IPS DF 6.9 (cell line): ENCODE data around the gene PKP1.

Source experiments
- DNase-seq: peaks from one replicate; pipeline ENCODE4 v3.0.0-alpha.2; 2013; ENCODE audit warnings: low read depth, low spot score
- H3K27ac ChIP-seq: one replicate; pipeline ENCODE4 v1.5.1; 2013; ENCODE audit warnings: low read length, control low read depth
- H3K27me3 ChIP-seq: 2 replicates; pipeline ENCODE4 v1.6.1; 2013; ENCODE audit warnings: mild to moderate bottlenecking, low read length; ENCODE audit not compliant: control insufficient read depth, insufficient read depth
- H3K36me3 ChIP-seq: 2 replicates; pipeline ENCODE4 v1.6.1; 2013; ENCODE audit warnings: low read length; ENCODE audit not compliant: control insufficient read depth, insufficient read depth
- H3K4me1 ChIP-seq: 2 replicates; pipeline ENCODE4 v1.6.1; 2013; ENCODE audit warnings: low read length; ENCODE audit not compliant: control insufficient read depth, insufficient read depth
- H3K4me3 ChIP-seq: 2 replicates; pipeline ENCODE4 v1.5.1; 2013; ENCODE audit warnings: mild to moderate bottlenecking, low read length
- H3K9me3 ChIP-seq: 2 replicates; pipeline ENCODE4 v1.6.1; 2013; ENCODE audit warnings: low read length, inconsistent platforms; ENCODE audit not compliant: control insufficient read depth, insufficient read depth
- WGBS: extraction: QIAGEN DNeasy Blood & Tissue Kit; methylation state at CpG from one replicate; pipeline ENCODE4 v1.1.7; 2013; ENCODE audit warnings: mixed read lengths, missing lambda C conversion rate; ENCODE audit not compliant: insufficient read length, insufficient coverage; 5-methylcytosine and 5-hydroxymethylcytosine counted together

PKP1 gene

DNA sequence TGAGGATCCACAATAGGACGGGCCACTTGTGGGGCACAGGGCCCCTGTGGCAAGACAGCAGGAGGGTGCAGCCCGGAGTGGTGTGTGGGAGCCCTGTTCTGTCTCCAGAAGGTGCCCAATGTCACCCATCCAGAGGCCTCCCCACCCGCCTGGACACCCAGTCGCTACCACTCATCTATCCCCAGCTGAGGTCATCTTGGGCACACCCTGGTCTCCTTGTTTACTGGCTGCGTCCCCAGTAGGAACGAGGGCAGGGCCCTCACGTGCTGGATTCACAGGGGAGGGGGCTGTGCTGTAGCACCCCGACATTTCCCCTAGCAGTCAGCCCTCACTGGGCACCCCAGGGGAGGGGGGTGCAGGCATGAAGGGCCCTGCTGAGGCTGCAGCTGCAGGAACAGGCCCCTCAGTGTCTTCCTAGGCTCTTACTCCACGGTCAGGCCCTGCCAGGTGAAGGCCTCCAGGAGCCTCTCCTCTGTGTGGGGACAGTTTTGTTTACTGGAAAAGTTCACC is 96.5 kb downstream of the PKP1 start:
- Histone ChIP-seq H3K36me3 (peaks cover 4% of the 10 kb centered on the region; the same call in 1 of the 2 replicates), H3K27me3 (no peaks in the 10 kb centered on the region), H3K4me1 (peaks cover 21% of the 10 kb centered on the region), H3K4me3 (no peak overlapping the region), H3K9me3 (no peaks in the 10 kb centered on the region), H3K27ac (no peak overlapping the region)
- no CpG with 5 or more reads among the region's 9 CpGs for WGBS
- DNase-seq = no peak

DNA sequence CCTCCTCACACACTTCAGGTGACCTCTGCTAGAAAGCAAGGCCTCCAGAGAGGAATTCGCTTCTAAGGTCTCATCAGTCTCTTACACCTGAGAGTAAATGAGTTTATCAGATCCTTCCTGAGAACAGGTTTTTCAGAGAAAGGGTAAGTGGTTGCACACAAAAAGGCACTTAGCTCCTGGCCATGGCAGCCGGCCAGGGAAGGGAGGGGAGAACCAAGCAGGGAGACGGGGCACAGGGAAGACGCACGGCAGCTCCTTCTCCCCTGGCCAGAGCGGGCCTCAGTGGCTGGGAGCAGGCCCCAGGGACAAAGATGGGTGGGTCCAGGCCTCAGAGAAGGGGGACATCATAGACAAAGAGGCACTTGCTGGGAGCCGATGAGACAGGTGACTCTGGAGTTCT is 97.8 kb downstream of the PKP1 start:
- no CpG with 5 or more reads among the region's 7 CpGs for WGBS
- DNase-seq = no peak
- no peaks in the 10 kb centered on the region for H3K27me3 ChIP-seq
- H3K27ac ChIP-seq = no peak overlapping the region
- H3K4me1 ChIP-seq = peaks cover 11% of the 10 kb centered on the region
- H3K36me3 ChIP-seq = peaks cover 4% of the 10 kb centered on the region; the same call in 1 of the 2 replicates
- H3K9me3 ChIP-seq = no peaks in the 10 kb centered on the region
- H3K4me3 ChIP-seq = no peak overlapping the region
